NCI-H146 treated with DMSO at 0.1 percent for 48 hours (cell line): Measurements from ENCODE around the gene PPM1E.
"Not testable (repeated sequence)": the region's sequence is repeated elsewhere in the genome, so short reads cannot be mapped to it uniquely, and the experiment has no call there.

Source experiments
- DNase-seq: peaks from one replicate; lab custom pipeline; 2025; ENCODE audit not compliant: unreplicated experiment; lab: John Stamatoyannopoulos, UW

Gene PPM1E

GRCh38 chr17:58944166-58944565 lies 188.5 kb downstream of the PPM1E start:
- no peak for DNase-seq

- DNase-seq = no peak
Measured at GRCh38 chr17:58947411-58947810, 191.8 kb downstream of the PPM1E start.

GRCh38 chr17:58947824-58948223 lies 192.2 kb downstream of the PPM1E start:
- DNase-seq = no peak

- not testable (repeated sequence) for DNase-seq
Measured at GRCh38 chr17:58954358-58954757, 198.7 kb downstream of the PPM1E start.

GRCh38 chr17:58956997-58957724 lies 201.5 kb downstream of the PPM1E start:
- DNase-seq = no peak

GRCh38 chr17:58957725-58958073 lies 202.0 kb downstream of the PPM1E start:
- DNase-seq = not testable (repeated sequence)

- no peak for DNase-seq
Measured at GRCh38 chr17:58960068-58960467, 204.4 kb downstream of the PPM1E start.

- DNase-seq = no peak
Measured at GRCh38 chr17:58965221-58965620, 209.6 kb downstream of the PPM1E start.

- DNase-seq = no peak
Measured at GRCh38 chr17:58966208-58966607, 210.6 kb downstream of the PPM1E start.

GRCh38 chr17:58968426-58969061 lies 212.9 kb downstream of the PPM1E start:
- no peak for DNase-seq

- no peak for DNase-seq
Measured at GRCh38 chr17:58969156-58969555, 213.5 kb downstream of the PPM1E start.

GRCh38 chr17:58969612-58970011 lies 214.0 kb downstream of the PPM1E start:
- no peak for DNase-seq

- DNase-seq = no peak
Measured at GRCh38 chr17:58970609-58971450, 215.2 kb downstream of the PPM1E start.

GRCh38 chr17:58974354-58974753 lies 218.7 kb downstream of the PPM1E start:
- no peak for DNase-seq

GRCh38 chr17:58976541-58976940 lies 220.9 kb downstream of the PPM1E start:
- DNase-seq = no peak

- DNase-seq = no peak
Measured at GRCh38 chr17:58980706-58981481, 225.2 kb downstream of the PPM1E start.

GRCh38 chr17:58982626-58983025 lies 227.0 kb downstream of the PPM1E start:
- DNase-seq = no peak

- DNase-seq = no peak
Measured at GRCh38 chr17:58985367-58985766, 229.7 kb downstream of the PPM1E start.

GRCh38 chr17:58985971-58986370 lies 230.3 kb downstream of the PPM1E start:
- no peak for DNase-seq

- no peak for DNase-seq
Measured at GRCh38 chr17:58989629-58990028, 234.0 kb downstream of the PPM1E start.

- DNase-seq = no peak
Measured at GRCh38 chr17:58991718-58992331, 236.2 kb downstream of the PPM1E start.
